NCI-H510A (cell line): Measurements from ENCODE around the gene STAT6.

ENCODE experiments used
- DNase-seq: peaks from one replicate; lab custom pipeline; 2025; lab: John Stamatoyannopoulos, UW

Gene STAT6

GRCh38 chr12:57048423-57049118 lies 62.6 kb downstream of the STAT6 start:
- no peak for DNase-seq

GRCh38 chr12:57047981-57048380 lies 63.2 kb downstream of the STAT6 start:
- no peak for DNase-seq

- DNase-seq, result no peak
Measured at GRCh38 chr12:57046947-57047890, 63.9 kb downstream of the STAT6 start.

GRCh38 chr12:57046086-57046791 lies 64.9 kb downstream of the STAT6 start:
- no peak for DNase-seq
